Coronary artery (tissue), 2 donors: ENCODE measurements around the gene CGREF1.

Experiments used
- DNase-seq: peaks from one replicate; pipeline ENCODE4 v3.0.0-alpha.2; 2017; ENCODE audit warnings: low spot score
- H3K27ac ChIP-seq, 2 donors: fragments of 200-600 bp; sonication (generic); one replicate each; pipeline ENCODE4 v1.5.1; 2016 to 2019
- H3K4me3 ChIP-seq: fragments of 200-600 bp; sonication (generic); 2 replicates; pipeline ENCODE4 v1.5.1; 2016; ENCODE audit warnings: mild to moderate bottlenecking, moderate library complexity
- TF ChIP-seq, protein P1 (sequence below): fragments of 200-600 bp; sonication (generic); IDR thresholded peaks from one replicate; pipeline ENCODE4 v1.5.1; 2019; ENCODE audit warnings: antibody characterized with exemption

CGREF1 gene, protein sequence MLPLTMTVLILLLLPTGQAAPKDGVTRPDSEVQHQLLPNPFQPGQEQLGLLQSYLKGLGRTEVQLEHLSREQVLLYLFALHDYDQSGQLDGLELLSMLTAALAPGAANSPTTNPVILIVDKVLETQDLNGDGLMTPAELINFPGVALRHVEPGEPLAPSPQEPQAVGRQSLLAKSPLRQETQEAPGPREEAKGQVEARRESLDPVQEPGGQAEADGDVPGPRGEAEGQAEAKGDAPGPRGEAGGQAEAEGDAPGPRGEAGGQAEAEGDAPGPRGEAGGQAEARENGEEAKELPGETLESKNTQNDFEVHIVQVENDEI

DNA sequence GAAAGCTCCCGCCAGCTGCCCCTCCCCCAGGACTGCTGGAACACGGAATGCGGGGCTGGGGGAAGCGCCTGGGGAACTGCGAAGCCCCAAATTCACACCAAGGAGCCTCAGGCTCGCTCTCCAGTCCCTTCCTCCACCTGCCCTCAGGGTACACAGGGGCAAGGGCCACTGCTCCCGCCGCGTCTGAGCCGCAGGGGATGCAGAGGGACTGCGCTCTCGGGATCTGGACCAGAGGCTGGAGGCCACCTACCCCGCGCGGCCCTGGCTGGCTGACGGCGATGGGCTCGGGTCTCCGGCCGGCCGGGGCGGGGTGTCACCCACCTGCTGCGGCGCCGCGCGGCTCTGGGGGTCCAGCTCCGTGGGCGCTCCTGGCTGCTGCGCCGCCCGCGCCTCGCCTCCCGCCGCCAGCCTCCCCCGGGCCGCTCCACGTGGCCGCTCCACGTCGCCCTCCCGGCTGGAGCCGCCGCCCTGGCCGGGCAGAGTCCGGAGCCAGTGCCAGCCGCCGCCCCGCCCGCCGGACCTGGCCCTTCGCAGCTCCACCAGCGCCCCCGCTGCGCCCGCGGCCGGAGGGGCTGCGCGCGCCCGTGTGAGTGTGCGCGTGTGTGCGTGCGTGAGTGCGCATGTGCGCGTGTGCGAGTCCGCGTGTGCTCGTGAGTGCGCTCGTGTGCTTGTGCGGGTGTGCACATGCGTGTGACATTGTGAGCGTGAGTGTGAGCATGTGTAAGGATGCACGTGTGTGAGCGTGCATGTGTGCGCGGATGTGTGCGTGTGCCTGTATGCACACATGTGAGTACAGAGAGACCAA, at the start of gene CGREF1:
TSS of gene CGREF1 (minus strand) at position 604 of the 805 bp plus-strand sequence. CDS start 14,762 bp downstream, outside the sequence.
- TF ChIP-seq, protein P1, sequence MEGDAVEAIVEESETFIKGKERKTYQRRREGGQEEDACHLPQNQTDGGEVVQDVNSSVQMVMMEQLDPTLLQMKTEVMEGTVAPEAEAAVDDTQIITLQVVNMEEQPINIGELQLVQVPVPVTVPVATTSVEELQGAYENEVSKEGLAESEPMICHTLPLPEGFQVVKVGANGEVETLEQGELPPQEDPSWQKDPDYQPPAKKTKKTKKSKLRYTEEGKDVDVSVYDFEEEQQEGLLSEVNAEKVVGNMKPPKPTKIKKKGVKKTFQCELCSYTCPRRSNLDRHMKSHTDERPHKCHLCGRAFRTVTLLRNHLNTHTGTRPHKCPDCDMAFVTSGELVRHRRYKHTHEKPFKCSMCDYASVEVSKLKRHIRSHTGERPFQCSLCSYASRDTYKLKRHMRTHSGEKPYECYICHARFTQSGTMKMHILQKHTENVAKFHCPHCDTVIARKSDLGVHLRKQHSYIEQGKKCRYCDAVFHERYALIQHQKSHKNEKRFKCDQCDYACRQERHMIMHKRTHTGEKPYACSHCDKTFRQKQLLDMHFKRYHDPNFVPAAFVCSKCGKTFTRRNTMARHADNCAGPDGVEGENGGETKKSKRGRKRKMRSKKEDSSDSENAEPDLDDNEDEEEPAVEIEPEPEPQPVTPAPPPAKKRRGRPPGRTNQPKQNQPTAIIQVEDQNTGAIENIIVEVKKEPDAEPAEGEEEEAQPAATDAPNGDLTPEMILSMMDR, result no peak
- peak within 1 kb of the TSS; percentile 74 for H3K4me3 ChIP-seq
- no peak for DNase-seq
- no peak within 1 kb of the TSS for H3K27ac ChIP-seq

DNA sequence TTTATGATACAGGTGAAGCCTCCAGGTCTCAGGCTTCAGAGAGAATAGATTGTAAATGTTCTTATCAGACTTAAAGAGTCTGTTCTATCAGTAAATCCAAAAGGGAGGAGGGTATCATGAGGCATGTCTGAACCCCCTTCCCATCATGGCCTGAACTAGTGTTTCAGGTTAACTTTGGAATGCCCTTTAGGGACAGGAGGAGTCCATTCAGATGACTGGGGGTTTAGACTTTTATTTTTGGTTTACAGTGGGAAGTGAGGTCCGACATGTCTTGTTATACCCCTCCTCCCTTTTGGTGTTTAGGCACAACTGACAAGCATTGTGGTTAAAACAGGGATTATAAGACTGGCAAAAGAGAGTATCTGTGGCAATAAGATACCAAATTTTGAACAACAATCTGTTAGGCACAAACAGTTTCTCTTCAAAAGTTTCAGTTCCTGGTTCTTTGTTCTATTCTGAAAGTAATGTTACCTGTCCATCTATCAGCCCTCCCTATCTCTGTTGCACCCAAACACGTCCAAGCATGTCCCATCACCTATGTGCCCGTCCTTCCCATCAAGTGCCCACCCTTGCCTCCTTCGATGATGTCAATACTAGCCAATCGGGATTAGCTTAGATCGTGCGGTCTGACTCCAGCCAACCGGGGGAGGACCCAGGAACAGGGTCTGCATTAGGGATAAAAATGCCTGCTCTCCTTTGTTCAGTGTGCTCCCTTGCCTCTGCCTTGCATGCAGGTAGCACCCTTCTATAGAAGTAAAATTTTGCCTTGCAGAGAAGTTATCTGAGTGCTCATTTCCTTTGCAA, 46.2 kb upstream of the CGREF1 start:
- Histone ChIP-seq H3K27ac (no peak overlapping the region), H3K4me3 (no peak overlapping the region)
- no peak for DNase-seq
- TF ChIP-seq, protein P1, result no peak

DNA sequence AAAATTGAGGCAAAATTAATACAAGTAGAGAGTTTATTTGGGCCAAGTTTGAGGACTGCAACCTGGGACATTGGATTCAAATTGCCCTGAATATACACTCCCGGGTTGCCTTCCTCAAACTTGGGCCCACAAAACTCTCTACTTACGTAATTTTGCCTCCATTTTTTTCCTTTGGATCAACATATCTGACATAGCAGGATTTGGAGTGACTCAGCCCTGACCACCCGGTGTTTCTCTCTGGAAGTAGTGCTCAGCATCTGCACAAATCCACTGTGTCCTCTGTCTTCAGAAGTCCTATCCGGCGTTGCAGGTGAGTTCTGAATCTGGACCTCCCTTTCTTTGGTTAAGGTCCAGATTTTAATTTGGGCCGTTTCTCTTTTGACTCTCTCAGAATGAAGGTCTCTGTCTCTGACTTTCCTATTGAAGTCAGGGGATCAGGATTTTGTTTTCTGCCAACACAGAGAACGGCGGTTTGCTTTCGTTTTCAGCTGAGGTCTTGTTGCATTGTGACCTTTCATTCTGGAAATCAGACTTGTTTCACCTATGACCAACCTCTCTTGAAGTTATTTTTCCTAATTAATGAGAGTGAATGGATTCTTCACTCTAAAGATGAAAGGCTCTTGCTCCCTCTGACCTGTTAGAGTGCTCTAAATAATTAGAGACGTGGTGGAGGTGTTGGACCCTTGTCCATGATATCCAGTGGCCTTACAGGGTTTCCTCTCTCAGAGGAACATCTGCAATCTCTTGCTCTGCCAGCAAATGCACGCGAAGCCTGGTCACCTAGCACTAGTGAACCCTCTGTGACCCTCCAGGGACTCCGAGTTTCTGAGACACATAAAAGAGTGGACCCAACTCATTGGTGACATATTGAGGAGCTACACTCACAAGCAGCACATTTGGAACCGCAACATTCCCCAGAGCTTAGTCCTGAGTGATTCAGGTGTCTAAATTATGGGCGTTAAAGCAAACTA, 43.5 kb upstream of the CGREF1 start:
- no peak overlapping the region for H3K27ac ChIP-seq
- TF ChIP-seq, protein P1, result no peak
- no peak for DNase-seq

DNA sequence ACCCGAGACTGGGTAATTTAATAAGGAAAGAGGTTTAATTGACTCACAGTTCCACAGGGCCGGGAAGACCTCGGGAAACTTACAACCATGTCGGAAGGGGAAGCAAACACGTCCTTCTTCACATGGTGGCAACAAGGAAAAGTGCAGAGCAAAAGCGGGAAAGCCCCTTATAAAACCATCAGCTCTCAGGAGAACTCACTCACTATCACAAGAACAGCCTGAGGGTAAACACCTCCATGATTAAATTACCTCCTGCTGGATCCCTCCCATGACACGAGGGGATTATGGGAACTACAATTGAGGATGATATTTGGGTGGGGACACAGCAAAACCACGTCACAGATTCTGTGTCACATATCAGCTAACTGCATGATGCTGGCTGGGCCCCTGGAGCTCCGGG, 41.3 kb upstream of the CGREF1 start:
- DNase-seq, result no peak
- Histone ChIP-seq H3K4me3 (no peak overlapping the region), H3K27ac (no peak overlapping the region)
- TF ChIP-seq, protein P1, result no peak

More for the DNA sequence above, 43.5 kb upstream of the CGREF1 start:
- H3K4me3 ChIP-seq, result no peak overlapping the region

DNA sequence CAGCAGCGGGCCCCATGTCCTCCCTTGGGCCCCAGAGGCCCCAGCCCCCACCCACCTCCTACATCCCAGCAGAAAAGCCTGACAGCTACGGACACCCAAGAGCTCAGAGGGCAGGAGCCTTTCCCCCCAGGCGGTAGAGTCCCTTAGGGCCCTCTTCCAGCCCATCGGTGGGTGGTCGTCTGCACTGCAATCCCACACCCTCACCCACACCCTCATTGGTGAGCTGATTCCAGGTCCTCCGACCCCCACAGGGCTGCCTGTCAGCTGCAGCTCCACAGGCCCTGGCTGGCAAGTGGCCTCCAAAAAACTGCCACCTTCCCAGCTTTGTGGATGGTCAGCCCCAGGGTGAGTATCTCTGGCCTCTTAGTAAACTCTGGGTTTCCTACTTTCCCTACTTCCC, 40.3 kb upstream of the CGREF1 start:
- no peak for DNase-seq
- Histone ChIP-seq H3K27ac (no peak overlapping the region), H3K4me3 (no peak overlapping the region)
- TF ChIP-seq, protein P1, result no peak

DNA sequence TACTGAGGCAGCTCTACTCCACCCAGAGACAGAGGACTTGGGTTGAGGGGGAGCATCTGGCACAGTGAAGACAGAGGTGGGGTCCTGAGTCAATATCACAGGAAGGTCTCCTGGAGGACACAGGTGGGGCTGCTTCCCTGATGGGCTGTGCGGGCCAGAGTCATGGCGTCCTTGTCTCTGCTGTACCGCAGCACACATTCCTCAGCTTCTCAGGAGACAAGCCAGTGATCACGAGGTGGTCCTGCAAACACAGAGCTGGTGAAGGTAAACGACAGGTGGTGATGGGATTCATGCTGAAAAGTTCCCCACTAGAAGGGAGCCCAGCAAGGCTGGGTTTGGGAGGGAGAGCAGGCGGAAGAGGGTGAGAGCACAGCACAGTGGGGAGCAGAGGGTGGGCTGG, 39.5 kb upstream of the CGREF1 start:
- no peak overlapping the region for H3K4me3 ChIP-seq
- TF ChIP-seq, protein P1, result no peak
- no peak overlapping the region for H3K27ac ChIP-seq
- no peak for DNase-seq
